SIG-M5 treated with dmso at 0.1 percent for 504 hours (cell line): ENCODE measurements around the gene CNIH1.
"Not testable (repeated sequence)": the region's sequence is repeated elsewhere in the genome, so short reads cannot be mapped to it uniquely, and the experiment has no call there.

Experiments used
- DNase-seq: peaks from one replicate; lab custom pipeline; 2025; ENCODE audit not compliant: unreplicated experiment; lab: John Stamatoyannopoulos, UW

The CNIH1 gene

GRCh38 chr14:54387328-54387727 lies 53.8 kb downstream of the CNIH1 start:
- no peak for DNase-seq

GRCh38 chr14:54385556-54385955 lies 55.6 kb downstream of the CNIH1 start:
- DNase-seq: no peak

- no peak for DNase-seq
Measured at GRCh38 chr14:54383835-54384234, 57.3 kb downstream of the CNIH1 start.

- DNase-seq: no peak
Measured at GRCh38 chr14:54381821-54382220, 59.4 kb downstream of the CNIH1 start.

GRCh38 chr14:54380558-54380957 lies 60.6 kb downstream of the CNIH1 start:
- DNase-seq: not testable (repeated sequence)

GRCh38 chr14:54378893-54379292 lies 62.3 kb downstream of the CNIH1 start:
- DNase-seq: not testable (repeated sequence)

- no peak for DNase-seq
Measured at GRCh38 chr14:54377501-54377900, 63.7 kb downstream of the CNIH1 start.

GRCh38 chr14:54374117-54374884 lies 66.9 kb downstream of the CNIH1 start:
- DNase-seq: no peak
